NCI-H146 (cell line): ENCODE measurements around the gene AKR7A2.
"Not testable (repeated sequence)": the region's sequence is repeated elsewhere in the genome, so short reads cannot be mapped to it uniquely, and the experiment has no call there.

Experiments
- DNase-seq: peaks from one replicate; lab custom pipeline; 2025; lab: John Stamatoyannopoulos, UW

AKR7A2 gene

DNA sequence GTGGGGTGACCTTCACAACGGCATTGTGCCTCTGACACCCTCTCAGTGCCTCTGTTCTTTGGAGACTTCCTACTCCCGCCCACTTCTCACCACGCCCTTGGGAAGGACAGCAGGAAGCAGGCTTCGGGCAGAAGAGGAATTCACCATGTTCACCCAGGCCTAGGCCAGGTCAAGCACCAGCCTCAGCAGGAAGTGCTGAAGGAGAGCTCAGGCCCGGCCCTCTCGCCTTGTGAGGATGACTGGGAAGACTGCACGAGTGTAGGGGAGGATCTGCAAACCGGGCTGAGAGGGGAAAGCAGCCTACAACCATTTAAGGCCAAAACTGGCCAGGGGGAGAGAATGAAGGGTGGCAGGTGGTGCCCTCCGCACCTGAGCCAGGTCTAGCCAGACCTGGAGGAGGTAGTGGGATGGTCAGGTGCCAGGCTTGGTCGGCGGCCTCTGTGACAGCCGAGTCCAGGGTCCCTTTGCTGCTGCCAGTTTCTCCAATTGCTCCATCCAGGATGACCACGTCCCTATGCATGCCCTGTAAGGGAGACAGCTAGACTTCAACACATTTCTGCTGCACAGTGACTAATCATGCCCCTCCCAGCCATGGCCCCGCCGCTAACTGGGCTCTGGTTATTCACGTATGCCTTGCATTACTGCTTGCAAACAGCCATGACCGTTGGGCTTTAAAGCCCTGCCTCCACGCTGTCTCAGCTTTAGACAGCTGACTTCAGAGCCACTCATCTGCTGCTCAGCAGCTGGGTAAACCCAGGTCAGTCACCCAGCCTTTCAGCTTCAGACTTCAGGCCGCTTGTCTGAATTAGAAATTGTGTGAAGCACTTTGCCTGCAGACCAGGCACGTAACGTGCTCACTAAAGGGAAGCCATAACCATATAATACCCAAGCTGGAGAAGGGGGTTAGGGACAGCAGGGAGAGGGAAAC lies 51.5 kb downstream of the AKR7A2 start:
- no peak for DNase-seq

DNA sequence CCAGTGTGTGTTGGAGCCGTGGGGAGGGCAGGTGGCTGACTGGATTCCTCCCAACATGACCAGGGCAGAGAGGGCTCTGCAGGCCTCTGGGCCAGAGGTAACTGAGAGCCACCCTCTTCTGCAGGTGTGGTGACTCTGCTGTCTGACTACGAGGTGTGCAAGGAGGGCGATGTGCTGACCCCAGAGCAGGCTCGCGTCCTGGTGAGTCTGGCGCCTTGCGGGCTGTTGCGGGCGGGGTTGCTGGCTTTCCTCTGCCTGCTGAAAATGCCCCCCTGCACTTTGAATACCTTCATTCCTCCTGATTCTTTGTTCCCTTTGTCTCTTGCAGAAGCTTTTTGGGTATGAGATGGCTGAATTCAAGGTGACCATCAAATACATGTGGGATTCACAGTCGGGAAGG lies 53.6 kb downstream of the AKR7A2 start:
- DNase-seq = no peak

DNA sequence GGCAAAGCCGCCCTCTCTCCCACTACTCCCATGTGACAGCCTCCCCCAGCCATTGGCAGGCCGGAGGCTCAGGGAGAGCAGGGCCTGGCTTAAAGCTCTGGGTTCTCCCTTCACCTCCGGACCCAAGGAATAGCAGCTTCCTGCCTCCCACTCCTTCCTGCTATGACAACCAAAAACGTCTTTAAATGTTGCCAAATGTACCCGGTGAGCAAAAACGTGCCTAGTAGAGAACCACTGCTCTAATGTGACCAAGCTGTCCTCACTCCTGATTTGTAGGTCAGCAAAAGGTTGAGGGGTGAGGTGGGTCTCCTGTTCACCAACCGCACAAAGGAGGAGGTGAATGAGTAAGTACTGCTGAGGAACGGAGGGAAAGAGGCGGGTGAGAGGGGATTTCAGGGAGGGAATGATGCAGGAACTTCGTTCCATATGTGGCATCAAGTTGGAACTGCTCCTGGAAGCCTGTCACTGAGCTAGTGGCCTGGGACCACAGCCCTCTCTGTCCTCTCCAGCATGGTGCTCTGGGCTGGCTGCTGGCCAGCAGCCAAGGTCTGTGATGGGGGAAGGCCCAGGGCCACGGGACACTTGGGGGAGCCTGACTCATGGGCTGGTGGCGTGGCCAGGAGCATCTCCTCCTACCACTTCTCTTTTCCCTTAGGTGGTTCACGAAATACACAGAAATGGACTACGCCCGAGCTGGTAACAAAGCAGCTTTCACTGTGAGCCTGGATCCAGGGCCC lies 54.6 kb downstream of the AKR7A2 start:
- no peak for DNase-seq

DNA sequence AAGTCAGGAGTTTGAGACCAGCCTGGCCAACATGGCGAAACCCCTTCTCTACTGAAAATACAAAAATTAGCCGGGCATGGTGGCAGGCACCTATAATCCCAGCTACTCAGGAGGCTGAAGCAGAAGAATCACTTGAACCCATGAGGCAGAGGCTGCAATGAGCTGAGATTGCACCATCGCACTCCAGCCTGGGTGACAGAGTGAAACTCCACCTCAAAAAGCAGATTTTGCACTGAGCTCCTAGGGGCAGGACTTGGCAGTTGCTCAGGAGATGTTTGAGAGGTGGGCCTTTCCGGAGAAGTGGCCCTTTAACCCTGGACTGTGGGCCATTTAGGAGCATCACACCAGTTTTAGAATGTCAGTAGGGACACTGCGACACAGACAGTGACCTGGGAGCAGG lies 55.6 kb downstream of the AKR7A2 start:
- not testable (repeated sequence) for DNase-seq

DNA sequence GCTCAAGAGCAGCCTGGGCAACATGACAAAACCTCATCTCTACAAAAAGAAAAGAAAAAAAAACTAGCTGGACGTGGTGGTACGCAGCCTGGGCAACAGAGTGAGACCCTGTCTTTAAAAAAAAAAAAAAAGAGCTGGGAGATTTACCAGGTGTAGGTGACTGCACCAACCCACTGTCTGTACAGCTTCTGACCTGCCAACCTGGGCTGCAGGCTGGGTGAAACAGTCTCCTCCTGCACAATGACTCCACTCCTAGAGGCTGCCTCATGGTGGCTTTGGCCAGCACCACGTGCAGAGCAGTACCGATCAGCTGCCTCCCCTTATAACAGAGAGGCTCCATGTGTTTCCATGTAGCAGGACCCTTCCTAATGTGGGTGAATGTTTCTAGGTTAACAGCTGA lies 56.7 kb downstream of the AKR7A2 start:
- DNase-seq = no peak

DNA sequence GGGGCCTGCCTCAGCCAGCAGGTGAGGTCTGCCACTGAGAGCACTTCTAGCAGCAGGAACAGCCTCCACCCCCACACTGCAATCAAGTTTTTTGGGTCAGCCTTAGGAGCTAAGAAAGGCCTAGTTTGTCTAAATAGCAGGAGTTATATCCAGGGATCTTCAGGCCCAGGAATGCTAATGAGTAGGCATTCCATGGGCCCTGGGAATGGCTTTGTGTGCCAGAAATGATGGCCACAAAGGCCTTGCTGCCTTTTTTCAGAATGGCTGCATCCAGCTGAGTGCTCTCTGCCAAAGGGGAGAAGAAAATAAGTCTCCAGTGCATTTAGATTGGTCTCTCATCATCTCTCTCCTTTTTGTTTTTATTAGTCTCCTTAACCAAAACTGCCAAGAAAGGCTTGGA lies 57.5 kb downstream of the AKR7A2 start:
- no peak for DNase-seq
